PC-3 (cell line): ENCODE measurements around the gene PRR20G. TPM values are rescaled to one million over a fixed set of nuclear protein-coding genes. Genes with fewer than 3 reads are reported as not detected.

Experiments
- ATAC-seq: fragments of 200-7000 bp; cut with Tn5 transposase; 2 replicates; pipeline ENCODE4 v1.9.1; 2020; ENCODE audit warnings: mild to moderate bottlenecking, moderate library complexity
- BruUV-seq: library from RNA; stranded (reverse); fragments of 400-500 nt; replicated peaks from 2 replicates; lab custom pipeline; 2021; lab: Mats Ljungman, UMichigan
- CTCF ChIA-PET: fragments of 300-600 bp; sonication (Branson Sonifier 250); formaldehyde crosslinking; loops from one replicate; lab custom pipeline; 2022; ENCODE audit warnings: antibody characterized with exemption; lab: Charles Lee
- POLR2A ChIA-PET: fragments of 300-600 bp; sonication (Branson Sonifier 250); formaldehyde crosslinking; loops from one replicate; lab custom pipeline; 2022; ENCODE audit warnings: antibody characterized with exemption; ENCODE audit not compliant: unreplicated experiment; lab: Charles Lee
- DNase-seq: peaks from one replicate; pipeline ENCODE4 v3.0.0-alpha.2; 2015
- H2AFZ ChIP-seq: fragments of 300-600 bp; sonication (generic); 2 replicates; pipeline ENCODE4 v1.6.0; 2016; ENCODE audit warnings: antibody characterized with exemption, low read length
- H3F3A ChIP-seq: fragments of 300-600 bp; sonication (generic); one replicate; pipeline ENCODE4 v1.6.0; 2017; ENCODE audit warnings: antibody characterized with exemption, low read length, control low read depth, mild to moderate bottlenecking; ENCODE audit not compliant: unreplicated experiment
- H3K27ac ChIP-seq: fragments of 300-600 bp; sonication (generic); 2 replicates; pipeline ENCODE4 v1.5.1; 2016; ENCODE audit warnings: mild to moderate bottlenecking, low read length
- H3K27me3 ChIP-seq: fragments of 300-600 bp; sonication (generic); 2 replicates; pipeline ENCODE4 v1.6.1; 2016; ENCODE audit warnings: low read length, mixed read lengths
- H3K36me3 ChIP-seq: fragments of 300-600 bp; sonication (generic); 2 replicates; pipeline ENCODE4 v1.6.1; 2016; ENCODE audit warnings: low read depth, mixed run types, low read length, mixed read lengths
- H3K4me1 ChIP-seq: fragments of 300-600 bp; sonication (generic); 2 replicates; pipeline ENCODE4 v1.5.1; 2016; ENCODE audit warnings: low read length; ENCODE audit not compliant: insufficient read depth
- H3K4me2 ChIP-seq: fragments of 300-600 bp; sonication (generic); 2 replicates; pipeline ENCODE4 v1.6.0; 2016; ENCODE audit warnings: low read length
- H3K4me3 ChIP-seq: fragments of 300-600 bp; sonication (generic); 2 replicates; pipeline ENCODE4 v1.5.1; 2016; ENCODE audit warnings: mild to moderate bottlenecking, low read length, mixed read lengths
- H3K79me2 ChIP-seq: fragments of 300-600 bp; sonication (generic); 2 replicates; pipeline ENCODE4 v1.6.1; 2017; ENCODE audit warnings: low read length, mixed read lengths
- H3K9ac ChIP-seq: fragments of 300-600 bp; sonication (generic); 2 replicates; pipeline ENCODE4 v1.6.0; 2016; ENCODE audit warnings: mild to moderate bottlenecking, low read length
- H3K9me2 ChIP-seq: fragments of 300-600 bp; sonication (generic); replicated peaks from 2 replicates; pipeline ENCODE4 v1.6.1; 2016; ENCODE audit warnings: mixed run types, low read length, mixed read lengths
- H3K9me3 ChIP-seq: fragments of 300-600 bp; sonication (generic); 2 replicates; pipeline ENCODE4 v1.6.1; 2016; ENCODE audit warnings: low read length, mixed read lengths
- H4K20me1 ChIP-seq: fragments of 300-600 bp; sonication (generic); 2 replicates; pipeline ENCODE4 v1.6.1; 2016; ENCODE audit warnings: low read length, mixed read lengths
- EZH2 ChIP-seq: fragments of 300-600 bp; sonication (generic); IDR thresholded peaks from one replicate; pipeline ENCODE4 v1.6.1; 2017; ENCODE audit warnings: antibody characterized with exemption, mild to moderate bottlenecking, low read length; ENCODE audit not compliant: unreplicated experiment
- EZH2phosphoT487 ChIP-seq: fragments of 300-600 bp; sonication (generic); IDR thresholded peaks from 2 replicates; pipeline ENCODE4 v1.6.1; 2018; ENCODE audit warnings: mild to moderate bottlenecking, antibody characterized with exemption, low read length, borderline replicate concordance
- intact Hi-C: fragments of 100-400 bp; cut with micrococcal nuclease; formaldehyde crosslinking; loops from 2 replicates; pipeline ENCODE4 v1.9.0; 2023
- total RNA-seq: library from RNA; depleted of rRNA; stranded (reverse); fragments of >200 nt; gene quantifications from 2 replicates; pipeline ENCODE4 v1.2.3, GENCODE V29; 2014
- TF ChIP-seq, protein P1 (sequence below): fragments of 300-600 bp; sonication (generic); conservative IDR thresholded peaks from 2 replicates; pipeline ENCODE4 v1.5.1; 2017; ENCODE audit warnings: antibody characterized with exemption, low read depth, mild to moderate bottlenecking, low read length

The PRR20G gene
- total RNA-seq, 1 experiment from 2014 or later = not detected

DNA sequence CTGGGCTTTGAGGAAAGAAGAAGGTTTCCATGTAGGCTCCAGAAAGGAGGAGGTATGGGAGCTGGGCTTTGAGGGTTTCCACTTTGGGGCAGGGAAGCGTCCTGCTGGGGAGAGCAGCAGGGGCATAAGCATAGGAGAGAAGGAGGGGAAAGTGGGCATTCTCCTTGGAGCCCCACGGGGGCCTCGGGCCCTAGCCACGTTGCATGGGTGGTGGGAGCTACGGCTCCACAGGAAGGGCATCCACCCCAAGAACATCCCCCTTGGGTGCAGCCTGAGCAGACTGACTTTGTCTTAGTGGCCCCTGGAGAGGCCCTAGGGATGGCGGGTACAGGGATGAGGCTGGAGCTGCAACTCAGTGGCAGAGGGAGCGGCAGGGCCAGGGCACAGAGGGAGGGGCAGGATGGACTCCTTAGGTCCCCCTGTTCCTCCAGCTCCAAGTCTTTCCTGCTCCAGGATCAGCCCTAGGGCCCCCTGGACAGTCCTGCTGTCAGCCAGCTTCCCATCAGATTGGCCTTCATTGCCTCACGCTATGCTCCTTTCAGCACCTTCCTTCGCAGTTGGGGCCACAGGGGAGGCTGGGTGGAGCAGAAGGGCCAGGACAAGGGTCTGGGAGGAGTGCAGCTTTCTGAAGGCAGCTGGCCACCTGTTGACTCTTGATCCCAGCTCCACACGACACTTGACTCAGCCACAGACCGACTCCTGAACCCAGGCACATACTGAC is 22.9 kb downstream of the PRR20G start:
- no peak overlapping the region for H2AFZ ChIP-seq
- no peaks in the 10 kb centered on the region for H3K4me1 ChIP-seq
- no peaks in the 10 kb centered on the region for H3K9me2 ChIP-seq
- no peaks in the 10 kb centered on the region for H3F3A ChIP-seq
- ATAC-seq = no peak
- intact Hi-C loops = no loop called here
- TF ChIP-seq, protein P1, sequence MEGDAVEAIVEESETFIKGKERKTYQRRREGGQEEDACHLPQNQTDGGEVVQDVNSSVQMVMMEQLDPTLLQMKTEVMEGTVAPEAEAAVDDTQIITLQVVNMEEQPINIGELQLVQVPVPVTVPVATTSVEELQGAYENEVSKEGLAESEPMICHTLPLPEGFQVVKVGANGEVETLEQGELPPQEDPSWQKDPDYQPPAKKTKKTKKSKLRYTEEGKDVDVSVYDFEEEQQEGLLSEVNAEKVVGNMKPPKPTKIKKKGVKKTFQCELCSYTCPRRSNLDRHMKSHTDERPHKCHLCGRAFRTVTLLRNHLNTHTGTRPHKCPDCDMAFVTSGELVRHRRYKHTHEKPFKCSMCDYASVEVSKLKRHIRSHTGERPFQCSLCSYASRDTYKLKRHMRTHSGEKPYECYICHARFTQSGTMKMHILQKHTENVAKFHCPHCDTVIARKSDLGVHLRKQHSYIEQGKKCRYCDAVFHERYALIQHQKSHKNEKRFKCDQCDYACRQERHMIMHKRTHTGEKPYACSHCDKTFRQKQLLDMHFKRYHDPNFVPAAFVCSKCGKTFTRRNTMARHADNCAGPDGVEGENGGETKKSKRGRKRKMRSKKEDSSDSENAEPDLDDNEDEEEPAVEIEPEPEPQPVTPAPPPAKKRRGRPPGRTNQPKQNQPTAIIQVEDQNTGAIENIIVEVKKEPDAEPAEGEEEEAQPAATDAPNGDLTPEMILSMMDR = no peak
- TF ChIP-seq EZH2phosphoT487 = no peak
- POLR2A ChIA-PET = no interaction called here
- no TSS peak for BruUV-seq
- DNase-seq = no peak
- no peaks in the 10 kb centered on the region for H3K79me2 ChIP-seq
- peaks cover under 1% of the 10 kb centered on the region; the same call in 1 of the 2 replicates for H3K27me3 ChIP-seq
- CTCF ChIA-PET = no interaction called here
- H3K36me3 ChIP-seq = no peaks in the 10 kb centered on the region
- no peaks in the 10 kb centered on the region for H4K20me1 ChIP-seq
- H3K9me3 ChIP-seq = no peaks in the 10 kb centered on the region
- H3K4me3 ChIP-seq = no peak overlapping the region
- no peak overlapping the region for H3K27ac ChIP-seq
- H3K9ac ChIP-seq = no peak overlapping the region
- H3K4me2 ChIP-seq = no peak overlapping the region

DNA sequence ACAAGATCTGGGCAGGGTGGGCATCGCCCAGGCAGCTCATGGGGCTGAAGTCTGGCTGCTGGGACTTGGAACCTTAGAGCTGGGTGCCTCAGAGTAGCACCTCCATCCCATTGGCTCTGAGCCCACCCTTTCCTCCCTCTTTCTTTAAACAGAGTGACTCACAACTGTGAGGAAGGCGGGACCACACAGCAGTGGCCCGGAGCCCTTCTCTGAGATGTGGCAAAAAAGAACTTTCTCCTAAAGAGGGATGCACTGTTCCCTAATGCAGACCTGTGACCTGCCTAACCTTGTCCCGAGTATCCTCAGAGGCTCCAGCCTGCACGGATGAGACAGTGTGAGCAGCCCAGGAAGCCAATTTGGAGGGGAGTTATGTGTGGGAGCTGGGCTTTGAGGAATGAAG is 23.6 kb downstream of the PRR20G start:
- no peaks in the 10 kb centered on the region for H3K9me3 ChIP-seq
- ATAC-seq = peak; percentile 79
- BruUV-seq = no TSS peak

More for the DNA sequence above, 23.6 kb downstream of the PRR20G start:
- Histone ChIP-seq H3K4me3 (no peak overlapping the region), H3K4me1 (no peaks in the 10 kb centered on the region), H3K27me3 (peaks cover 7% of the 10 kb centered on the region), H3K4me2 (no peak overlapping the region), H3K27ac (no peak overlapping the region), H3F3A (no peaks in the 10 kb centered on the region), H4K20me1 (no peaks in the 10 kb centered on the region), H3K9ac (no peak overlapping the region), H3K79me2 (no peaks in the 10 kb centered on the region), H3K36me3 (no peaks in the 10 kb centered on the region), H3K9me2 (no peaks in the 10 kb centered on the region), H2AFZ (no peak overlapping the region)
- peak; percentile 58 for DNase-seq
- ChIA-PET POLR2A (no interaction called here), CTCF (no interaction called here)
- TF ChIP-seq, protein P1 = no peak
- TF ChIP-seq EZH2phosphoT487 = no peak
- TF ChIP-seq EZH2 = no peak
- intact Hi-C loops = no loop called here
